K562 (cell line): ENCODE results near the gene DNAAF2. TPM values are rescaled to one million over a fixed set of nuclear protein-coding genes. Genes with fewer than 3 reads are reported as not detected.
A peak's percentile ranks its signal among the peaks of the same experiment; 100 is the strongest.

ENCODE experiments used
- BMI1 ChIP-seq: fragments of 150-350 bp; IDR thresholded peaks from 2 replicates; pipeline ENCODE4 v1.6.1; 2014; ENCODE audit warnings: low read length
- KDM2B ChIP-seq: fragments of 250-450 bp; sonication (Bioruptor Pico); IDR thresholded peaks from 2 replicates; pipeline ENCODE4 v1.8.0; 2021; ENCODE audit warnings: mild to moderate bottlenecking, moderate library complexity
- MXI1 ChIP-seq: IDR thresholded peaks from 2 replicates; pipeline ENCODE4 v1.6.1; 2011; ENCODE audit warnings: low read depth, mild to moderate bottlenecking, improper control_type of control experiment, low read length
- MYC ChIP-seq, 2 experiments: fragments of 250-450 bp in 1 of 2; sonication (Bioruptor Pico) in 1 of 2; IDR thresholded peaks; 2 replicates each; pipeline versions ENCODE4 v1.5.1 to v1.6.1; 2012 to 2021; ENCODE audit warnings: low read depth in 2 of 2, borderline replicate concordance in 1 of 2, improper control_type of control experiment in 1 of 2, low read length in 1 of 2, mild to moderate bottlenecking in 1 of 2, moderate library complexity in 1 of 2
- PHF20 ChIP-seq: fragments of 450-650 bp; IDR thresholded peaks from 2 replicates; pipeline ENCODE4 v1.6.1; 2018; ENCODE audit not compliant: partially characterized antibody
- RBFOX2 ChIP-seq: fragments of 200-400 bp; formaldehyde crosslinking; IDR thresholded peaks from 2 replicates; pipeline ENCODE4 v1.6.1; 2017; ENCODE audit warnings: low read depth, mild to moderate bottlenecking, low read length, moderate library complexity
- SP1 ChIP-seq: sonication (generic); formaldehyde crosslinking; IDR thresholded peaks from 2 replicates; pipeline ENCODE4 v1.8.1; 2022; ENCODE audit warnings: mild to moderate bottlenecking, missing genetic modification reagents
- ZC3H8 ChIP-seq: fragments of 450-650 bp; IDR thresholded peaks from 2 replicates; pipeline ENCODE4 v1.6.1; 2017
- ZNF408 ChIP-seq: fragments of 250-450 bp; sonication (Bioruptor Pico); IDR thresholded peaks from 2 replicates; pipeline ENCODE4 v1.4.0; 2020; ENCODE audit warnings: low read depth, mild to moderate bottlenecking, moderate library complexity
- polyA plus RNA-seq, 8 experiments: library from polyadenylated mRNA; depleted of rRNA in 4 of 8; stranded (reverse) in 5 of 8; unstranded in 3 of 8; fragments of >200 nt; fragmentation: Nextera tagmentation in 2 of 8; fragmentation: Illumina TruSeq in 1 of 8; extraction: Ambion mirVana in 2 of 8; extraction: Trizol in 1 of 8; gene quantifications; 2 replicates each; pipeline versions ENCODE4 v1.2.1 to v1.2.3, GENCODE V29; 2011 to 2014; ENCODE audit warnings: inconsistent platforms in 1 of 8, missing spikeins in 1 of 8
- total RNA-seq, 7 experiments: library from RNA; depleted of rRNA in 6 of 7; stranded (reverse); fragments of >200 nt in 6 of 7; fragmentation: Illumina TruSeq in 2 of 7; extraction: Trizol in 2 of 7; gene quantifications; 2 replicates each; pipeline versions ENCODE4 v1.2.1 to v1.2.3, GENCODE V29; 2011 to 2021; ENCODE audit warnings: low replicate concordance in 1 of 7
- TF ChIP-seq, protein P1 (sequence below): fragments of 450-650 bp; IDR thresholded peaks from 2 replicates; pipeline ENCODE4 v1.6.1; 2016; ENCODE audit warnings: mild to moderate bottlenecking, moderate library complexity
- TF ChIP-seq, protein P2 (sequence below): sonication (generic); formaldehyde crosslinking; IDR thresholded peaks from 2 replicates; pipeline ENCODE4 v1.8.0; 2022; ENCODE audit warnings: mild to moderate bottlenecking, missing genetic modification reagents

The DNAAF2 gene
- total and polyA plus RNA-seq, 9 of the 15 experiments (the other 6 are each of a cell fraction or from before 2014, with no cell fraction given): 2.4 to 14.6 (median 11.1) TPM

DNA sequence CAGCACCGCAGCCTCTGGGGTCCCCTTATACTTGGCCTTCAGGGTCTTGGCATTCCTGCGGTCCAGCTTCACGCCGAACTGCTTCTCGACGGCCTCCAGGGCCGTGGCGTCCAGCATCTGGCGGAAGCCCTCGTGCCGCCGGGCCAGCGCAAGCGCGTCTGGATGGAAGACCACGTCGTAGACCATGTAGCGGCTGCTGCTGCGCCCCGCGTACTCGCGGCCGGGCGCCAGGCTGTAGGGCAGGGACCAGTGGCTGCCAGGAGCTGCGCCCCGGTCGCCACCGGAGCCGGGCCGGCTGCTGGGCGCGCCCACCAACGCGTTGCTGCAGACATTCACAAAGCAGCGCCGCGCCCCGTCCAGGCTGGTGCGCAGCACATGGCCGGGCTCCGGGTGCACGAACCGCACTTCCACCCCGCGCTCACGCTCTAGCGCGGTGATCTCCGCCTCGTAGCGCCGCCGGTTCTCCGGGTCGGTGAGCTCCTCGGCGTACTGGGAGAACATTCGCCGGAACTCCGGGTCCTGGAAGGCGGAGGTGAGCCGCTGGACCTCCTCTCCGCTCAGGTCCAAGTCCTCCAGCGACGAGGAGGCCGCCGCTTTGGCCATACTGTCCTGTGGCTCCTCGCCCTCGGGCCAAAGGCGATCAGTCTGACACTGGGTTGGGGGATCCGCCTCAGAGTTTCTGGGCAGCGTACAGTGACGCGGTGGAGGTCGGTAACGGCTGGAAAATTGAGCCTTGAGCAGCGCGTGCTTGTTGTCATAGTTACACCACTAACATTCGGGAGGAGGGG lies at the start of gene DNAAF2 (continued):
- TF ChIP-seq MYC (IDR thresholded peaks at IDR 0.05; ENCODE audit: low read depth, low read length) (peak; percentile 82), MYC (CRISPR knock-in tag; IDR thresholded peaks at IDR 0.05; ENCODE audit: borderline replicate concordance, low read depth) (no peak), RBFOX2 (no peak; the same call in none of the 2 replicates), BMI1 (no peak), PHF20 (no peak), MXI1 (0 out of 2 replicates have a peak, but pooled peaks have one; percentile 12), ZNF408 (CRISPR knock-in tag) (no peak), ZC3H8 (no peak), KDM2B (no peak), SP1 (CRISPR knock-in tag) (peak; percentile 11; the same call in 1 of the 2 replicates)
- TF ChIP-seq, protein P1, sequence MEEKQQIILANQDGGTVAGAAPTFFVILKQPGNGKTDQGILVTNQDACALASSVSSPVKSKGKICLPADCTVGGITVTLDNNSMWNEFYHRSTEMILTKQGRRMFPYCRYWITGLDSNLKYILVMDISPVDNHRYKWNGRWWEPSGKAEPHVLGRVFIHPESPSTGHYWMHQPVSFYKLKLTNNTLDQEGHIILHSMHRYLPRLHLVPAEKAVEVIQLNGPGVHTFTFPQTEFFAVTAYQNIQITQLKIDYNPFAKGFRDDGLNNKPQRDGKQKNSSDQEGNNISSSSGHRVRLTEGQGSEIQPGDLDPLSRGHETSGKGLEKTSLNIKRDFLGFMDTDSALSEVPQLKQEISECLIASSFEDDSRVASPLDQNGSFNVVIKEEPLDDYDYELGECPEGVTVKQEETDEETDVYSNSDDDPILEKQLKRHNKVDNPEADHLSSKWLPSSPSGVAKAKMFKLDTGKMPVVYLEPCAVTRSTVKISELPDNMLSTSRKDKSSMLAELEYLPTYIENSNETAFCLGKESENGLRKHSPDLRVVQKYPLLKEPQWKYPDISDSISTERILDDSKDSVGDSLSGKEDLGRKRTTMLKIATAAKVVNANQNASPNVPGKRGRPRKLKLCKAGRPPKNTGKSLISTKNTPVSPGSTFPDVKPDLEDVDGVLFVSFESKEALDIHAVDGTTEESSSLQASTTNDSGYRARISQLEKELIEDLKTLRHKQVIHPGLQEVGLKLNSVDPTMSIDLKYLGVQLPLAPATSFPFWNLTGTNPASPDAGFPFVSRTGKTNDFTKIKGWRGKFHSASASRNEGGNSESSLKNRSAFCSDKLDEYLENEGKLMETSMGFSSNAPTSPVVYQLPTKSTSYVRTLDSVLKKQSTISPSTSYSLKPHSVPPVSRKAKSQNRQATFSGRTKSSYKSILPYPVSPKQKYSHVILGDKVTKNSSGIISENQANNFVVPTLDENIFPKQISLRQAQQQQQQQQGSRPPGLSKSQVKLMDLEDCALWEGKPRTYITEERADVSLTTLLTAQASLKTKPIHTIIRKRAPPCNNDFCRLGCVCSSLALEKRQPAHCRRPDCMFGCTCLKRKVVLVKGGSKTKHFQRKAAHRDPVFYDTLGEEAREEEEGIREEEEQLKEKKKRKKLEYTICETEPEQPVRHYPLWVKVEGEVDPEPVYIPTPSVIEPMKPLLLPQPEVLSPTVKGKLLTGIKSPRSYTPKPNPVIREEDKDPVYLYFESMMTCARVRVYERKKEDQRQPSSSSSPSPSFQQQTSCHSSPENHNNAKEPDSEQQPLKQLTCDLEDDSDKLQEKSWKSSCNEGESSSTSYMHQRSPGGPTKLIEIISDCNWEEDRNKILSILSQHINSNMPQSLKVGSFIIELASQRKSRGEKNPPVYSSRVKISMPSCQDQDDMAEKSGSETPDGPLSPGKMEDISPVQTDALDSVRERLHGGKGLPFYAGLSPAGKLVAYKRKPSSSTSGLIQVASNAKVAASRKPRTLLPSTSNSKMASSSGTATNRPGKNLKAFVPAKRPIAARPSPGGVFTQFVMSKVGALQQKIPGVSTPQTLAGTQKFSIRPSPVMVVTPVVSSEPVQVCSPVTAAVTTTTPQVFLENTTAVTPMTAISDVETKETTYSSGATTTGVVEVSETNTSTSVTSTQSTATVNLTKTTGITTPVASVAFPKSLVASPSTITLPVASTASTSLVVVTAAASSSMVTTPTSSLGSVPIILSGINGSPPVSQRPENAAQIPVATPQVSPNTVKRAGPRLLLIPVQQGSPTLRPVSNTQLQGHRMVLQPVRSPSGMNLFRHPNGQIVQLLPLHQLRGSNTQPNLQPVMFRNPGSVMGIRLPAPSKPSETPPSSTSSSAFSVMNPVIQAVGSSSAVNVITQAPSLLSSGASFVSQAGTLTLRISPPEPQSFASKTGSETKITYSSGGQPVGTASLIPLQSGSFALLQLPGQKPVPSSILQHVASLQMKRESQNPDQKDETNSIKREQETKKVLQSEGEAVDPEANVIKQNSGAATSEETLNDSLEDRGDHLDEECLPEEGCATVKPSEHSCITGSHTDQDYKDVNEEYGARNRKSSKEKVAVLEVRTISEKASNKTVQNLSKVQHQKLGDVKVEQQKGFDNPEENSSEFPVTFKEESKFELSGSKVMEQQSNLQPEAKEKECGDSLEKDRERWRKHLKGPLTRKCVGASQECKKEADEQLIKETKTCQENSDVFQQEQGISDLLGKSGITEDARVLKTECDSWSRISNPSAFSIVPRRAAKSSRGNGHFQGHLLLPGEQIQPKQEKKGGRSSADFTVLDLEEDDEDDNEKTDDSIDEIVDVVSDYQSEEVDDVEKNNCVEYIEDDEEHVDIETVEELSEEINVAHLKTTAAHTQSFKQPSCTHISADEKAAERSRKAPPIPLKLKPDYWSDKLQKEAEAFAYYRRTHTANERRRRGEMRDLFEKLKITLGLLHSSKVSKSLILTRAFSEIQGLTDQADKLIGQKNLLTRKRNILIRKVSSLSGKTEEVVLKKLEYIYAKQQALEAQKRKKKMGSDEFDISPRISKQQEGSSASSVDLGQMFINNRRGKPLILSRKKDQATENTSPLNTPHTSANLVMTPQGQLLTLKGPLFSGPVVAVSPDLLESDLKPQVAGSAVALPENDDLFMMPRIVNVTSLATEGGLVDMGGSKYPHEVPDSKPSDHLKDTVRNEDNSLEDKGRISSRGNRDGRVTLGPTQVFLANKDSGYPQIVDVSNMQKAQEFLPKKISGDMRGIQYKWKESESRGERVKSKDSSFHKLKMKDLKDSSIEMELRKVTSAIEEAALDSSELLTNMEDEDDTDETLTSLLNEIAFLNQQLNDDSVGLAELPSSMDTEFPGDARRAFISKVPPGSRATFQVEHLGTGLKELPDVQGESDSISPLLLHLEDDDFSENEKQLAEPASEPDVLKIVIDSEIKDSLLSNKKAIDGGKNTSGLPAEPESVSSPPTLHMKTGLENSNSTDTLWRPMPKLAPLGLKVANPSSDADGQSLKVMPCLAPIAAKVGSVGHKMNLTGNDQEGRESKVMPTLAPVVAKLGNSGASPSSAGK: peak; percentile 84
- TF ChIP-seq, protein P2, sequence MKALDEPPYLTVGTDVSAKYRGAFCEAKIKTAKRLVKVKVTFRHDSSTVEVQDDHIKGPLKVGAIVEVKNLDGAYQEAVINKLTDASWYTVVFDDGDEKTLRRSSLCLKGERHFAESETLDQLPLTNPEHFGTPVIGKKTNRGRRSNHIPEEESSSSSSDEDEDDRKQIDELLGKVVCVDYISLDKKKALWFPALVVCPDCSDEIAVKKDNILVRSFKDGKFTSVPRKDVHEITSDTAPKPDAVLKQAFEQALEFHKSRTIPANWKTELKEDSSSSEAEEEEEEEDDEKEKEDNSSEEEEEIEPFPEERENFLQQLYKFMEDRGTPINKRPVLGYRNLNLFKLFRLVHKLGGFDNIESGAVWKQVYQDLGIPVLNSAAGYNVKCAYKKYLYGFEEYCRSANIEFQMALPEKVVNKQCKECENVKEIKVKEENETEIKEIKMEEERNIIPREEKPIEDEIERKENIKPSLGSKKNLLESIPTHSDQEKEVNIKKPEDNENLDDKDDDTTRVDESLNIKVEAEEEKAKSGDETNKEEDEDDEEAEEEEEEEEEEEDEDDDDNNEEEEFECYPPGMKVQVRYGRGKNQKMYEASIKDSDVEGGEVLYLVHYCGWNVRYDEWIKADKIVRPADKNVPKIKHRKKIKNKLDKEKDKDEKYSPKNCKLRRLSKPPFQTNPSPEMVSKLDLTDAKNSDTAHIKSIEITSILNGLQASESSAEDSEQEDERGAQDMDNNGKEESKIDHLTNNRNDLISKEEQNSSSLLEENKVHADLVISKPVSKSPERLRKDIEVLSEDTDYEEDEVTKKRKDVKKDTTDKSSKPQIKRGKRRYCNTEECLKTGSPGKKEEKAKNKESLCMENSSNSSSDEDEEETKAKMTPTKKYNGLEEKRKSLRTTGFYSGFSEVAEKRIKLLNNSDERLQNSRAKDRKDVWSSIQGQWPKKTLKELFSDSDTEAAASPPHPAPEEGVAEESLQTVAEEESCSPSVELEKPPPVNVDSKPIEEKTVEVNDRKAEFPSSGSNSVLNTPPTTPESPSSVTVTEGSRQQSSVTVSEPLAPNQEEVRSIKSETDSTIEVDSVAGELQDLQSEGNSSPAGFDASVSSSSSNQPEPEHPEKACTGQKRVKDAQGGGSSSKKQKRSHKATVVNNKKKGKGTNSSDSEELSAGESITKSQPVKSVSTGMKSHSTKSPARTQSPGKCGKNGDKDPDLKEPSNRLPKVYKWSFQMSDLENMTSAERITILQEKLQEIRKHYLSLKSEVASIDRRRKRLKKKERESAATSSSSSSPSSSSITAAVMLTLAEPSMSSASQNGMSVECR (CRISPR knock-in tag): peak; percentile 75
